Endothelial cell of hepatic sinusoid (primary cell): Measurements from ENCODE around the gene CYRIA.

Experiments used
- in situ Hi-C: cut with HindIII; loops from 2 replicates; pipeline ENCODE4 v1.10.0; 2017; ENCODE audit warnings: low sequenced_read_pairs

Gene CYRIA

DNA sequence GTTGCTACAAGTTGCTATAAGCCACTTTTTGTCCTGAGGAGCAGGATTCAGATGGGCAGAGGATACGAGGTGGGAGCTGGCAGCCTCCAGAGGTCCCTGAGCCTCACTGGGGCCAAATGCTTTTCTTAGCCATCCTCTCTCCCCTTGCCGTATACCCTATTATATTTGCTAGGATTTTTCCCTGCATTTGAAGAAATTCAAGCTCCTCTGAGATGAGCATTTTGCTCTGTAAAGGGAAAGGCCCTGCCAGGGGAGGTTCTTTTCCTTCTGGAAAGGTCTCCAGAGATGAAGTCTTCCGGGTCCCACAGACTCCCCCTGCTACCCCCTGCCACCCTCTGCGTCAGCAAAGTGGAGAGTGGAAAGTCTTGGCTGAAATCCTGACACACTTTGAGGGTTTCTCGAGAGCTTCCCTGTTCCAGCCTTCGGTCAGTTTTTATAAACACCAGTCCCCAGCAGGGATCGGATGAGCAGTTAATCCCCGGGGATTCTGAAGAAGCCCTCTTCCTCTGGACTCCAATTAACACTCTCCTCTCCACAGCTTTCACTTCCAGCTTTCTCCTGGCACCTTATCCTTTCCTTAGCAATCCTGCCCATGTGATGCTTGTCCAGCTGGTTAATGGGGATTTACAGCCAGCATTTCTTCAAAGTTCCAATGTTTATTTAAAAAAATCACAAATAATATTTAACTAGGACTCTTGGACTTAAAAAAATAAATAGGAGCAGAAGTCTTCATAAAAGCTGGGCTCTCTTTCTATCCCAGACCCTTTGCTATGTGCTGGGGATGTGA lies 13.1 kb downstream of the CYRIA start:
- in situ Hi-C loops, result no loop called here

DNA sequence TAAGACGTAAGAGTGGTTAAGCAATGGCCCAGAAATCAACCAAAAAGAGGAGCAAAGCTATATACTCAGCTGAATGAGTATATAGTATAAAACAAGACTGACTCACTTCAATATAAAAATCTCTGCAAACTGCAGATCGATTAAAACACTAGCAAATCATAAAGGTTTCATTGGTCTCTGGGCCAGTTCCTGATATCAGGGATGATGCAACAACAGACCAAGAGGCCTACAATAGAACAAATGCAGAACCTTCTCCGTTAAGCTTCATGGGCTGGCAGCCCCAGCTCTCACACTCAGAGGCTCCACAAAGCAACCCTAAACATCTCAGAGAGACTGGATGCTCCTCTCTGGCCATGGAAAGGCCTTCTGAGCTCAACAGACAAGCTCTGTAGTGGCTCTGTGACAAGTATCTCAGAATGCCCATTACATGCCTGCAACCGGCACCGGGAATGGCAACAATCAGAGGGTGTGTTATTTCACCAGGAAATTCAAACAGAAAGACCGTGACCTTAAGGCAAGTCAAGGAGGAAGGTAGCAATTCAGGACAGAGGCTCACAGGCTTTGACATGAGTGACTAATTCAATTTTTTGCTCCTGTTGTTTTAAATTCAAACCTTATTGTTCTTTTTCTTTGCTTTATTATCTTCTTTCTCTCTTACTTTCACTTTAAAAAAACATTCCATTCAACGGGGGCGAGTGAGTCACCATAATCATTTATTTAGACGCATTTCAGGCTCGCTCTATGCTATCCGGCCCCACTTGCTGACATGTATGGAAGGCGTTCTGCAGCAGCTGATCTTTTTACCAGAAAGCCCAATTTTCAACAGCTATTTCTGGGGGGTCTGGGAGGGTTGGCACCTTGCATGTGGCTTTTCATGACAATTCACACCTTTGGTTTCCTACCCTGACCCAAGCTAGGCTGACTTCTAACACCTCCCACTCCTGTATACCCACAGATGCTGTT lies 15.1 kb downstream of the CYRIA start:
- in situ Hi-C loops, result no loop called here

DNA sequence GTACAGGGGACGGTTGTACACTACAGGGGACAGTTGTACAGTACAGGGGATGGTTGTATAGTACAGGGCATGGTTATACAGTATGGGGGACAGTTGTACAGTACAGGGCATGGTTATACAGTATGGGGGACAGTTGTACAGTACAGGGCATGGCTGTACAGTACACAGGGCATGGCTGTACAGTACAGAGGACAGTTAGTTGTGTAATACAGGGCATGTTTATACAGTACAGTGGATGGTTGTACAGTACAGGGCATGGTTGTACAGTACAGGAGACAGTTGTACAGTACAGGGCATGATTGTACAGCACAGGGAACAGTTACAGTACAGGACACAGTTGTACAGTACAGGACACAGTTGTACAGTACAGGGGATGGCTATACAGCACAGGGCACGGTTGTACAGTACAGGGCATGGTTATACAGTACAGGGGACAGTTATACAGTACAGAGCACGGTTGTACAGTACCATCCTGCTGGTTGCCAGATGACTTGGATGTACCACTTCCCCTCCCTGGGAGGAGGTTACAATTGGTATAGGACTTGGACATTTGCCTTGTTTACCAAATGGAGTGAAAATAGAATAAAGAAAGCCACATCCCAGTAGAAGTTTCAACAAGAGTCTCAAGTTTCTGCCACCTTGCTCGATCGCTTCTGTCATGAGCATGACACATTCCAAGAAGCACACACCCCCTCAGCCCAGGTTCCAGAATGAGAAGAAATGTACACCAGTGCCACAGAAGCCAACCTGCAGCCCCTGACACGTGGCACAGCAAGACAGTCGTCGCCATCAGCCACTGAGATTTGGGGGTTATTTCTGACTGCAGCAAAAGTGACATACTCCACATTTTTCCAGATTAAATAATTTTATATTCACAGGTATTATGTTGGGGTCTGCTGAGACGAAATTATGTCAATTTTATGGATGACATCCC lies 16.0 kb downstream of the CYRIA start:
- in situ Hi-C loops, result no loop called here

DNA sequence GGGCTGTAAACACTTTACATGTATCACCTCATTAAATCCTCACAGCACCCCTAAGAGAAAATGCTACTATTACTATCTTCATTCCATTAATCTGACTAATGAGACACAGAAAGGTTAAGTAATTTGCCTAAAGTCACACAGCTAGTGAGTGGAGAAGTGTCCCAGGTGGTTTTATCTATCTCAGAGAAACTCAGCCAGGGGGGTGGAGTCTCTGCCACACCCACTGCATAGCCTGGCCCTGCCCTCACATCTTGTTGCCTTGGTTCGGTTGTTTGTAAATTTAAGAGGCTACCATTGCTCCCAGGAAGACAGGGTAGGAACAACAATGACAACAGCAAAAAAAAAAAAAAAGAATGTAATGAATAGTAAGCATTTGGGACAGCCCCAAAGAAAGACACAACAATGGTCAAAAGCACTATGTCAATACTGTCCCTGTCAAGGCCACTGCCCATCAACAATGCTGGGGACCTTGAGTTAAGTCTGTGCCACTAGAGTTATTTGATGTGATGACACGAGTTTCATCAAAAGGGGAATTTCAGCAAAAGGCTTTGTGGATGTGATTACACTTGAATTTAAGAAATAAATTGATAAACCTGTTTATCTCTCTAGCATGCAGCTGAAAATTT lies 17.5 kb downstream of the CYRIA start:
- in situ Hi-C loops, result no loop called here

DNA sequence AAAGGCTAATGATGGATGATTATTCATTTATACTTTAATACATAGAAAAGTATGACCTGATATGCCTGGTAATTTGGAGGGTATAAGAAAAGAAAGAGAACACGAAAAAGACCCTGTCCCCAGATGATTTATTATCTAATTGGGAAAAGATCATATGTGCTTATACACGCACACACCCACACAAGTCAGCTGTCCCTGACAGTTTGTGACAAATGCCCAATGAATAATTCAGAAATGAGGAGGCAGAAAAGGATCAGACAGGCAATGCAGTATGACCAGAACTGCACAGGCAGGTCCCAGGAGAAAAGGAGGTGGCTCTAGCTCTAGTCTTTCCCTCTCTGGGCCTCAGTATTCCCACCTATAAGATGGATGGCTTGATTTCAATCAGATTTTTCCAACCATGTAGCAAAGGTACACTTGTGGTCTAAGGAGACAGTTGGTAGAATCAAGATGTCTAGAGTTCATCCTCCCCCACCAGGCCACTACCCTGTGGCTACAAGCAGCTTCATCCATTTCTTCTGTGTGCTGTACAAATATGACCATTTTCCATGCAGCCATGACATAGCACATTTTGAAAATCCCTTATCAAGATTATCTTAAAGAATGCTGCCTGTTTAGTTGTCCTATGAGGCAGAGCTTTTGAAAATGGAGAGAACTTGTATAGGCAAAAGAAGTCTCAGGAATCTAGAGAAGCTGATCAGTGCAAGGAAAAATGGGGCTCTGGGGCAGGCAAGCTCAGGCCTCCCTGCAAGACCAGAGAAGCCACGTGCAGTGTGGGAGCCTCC lies 19.7 kb downstream of the CYRIA start:
- in situ Hi-C loops, result no loop called here

DNA sequence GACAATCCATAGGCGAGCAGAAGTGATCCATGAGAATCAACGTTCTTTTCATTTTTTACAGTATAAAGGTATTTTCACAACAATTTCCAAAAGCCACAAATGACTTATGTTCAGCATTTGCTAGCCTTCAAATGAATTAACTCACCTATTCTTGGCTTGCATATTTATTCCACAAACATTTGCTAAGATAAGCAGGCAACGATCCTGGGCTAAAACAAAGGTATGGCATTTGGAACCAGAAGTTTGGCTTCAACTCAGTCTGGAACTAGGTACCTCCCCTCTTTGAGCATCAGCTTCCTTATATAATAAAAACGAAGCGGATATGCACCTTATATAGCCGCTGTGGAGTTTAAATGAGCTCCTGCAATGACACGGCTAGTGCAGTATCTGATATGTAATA lies 20.5 kb downstream of the CYRIA start:
- in situ Hi-C loops, result no loop called here

DNA sequence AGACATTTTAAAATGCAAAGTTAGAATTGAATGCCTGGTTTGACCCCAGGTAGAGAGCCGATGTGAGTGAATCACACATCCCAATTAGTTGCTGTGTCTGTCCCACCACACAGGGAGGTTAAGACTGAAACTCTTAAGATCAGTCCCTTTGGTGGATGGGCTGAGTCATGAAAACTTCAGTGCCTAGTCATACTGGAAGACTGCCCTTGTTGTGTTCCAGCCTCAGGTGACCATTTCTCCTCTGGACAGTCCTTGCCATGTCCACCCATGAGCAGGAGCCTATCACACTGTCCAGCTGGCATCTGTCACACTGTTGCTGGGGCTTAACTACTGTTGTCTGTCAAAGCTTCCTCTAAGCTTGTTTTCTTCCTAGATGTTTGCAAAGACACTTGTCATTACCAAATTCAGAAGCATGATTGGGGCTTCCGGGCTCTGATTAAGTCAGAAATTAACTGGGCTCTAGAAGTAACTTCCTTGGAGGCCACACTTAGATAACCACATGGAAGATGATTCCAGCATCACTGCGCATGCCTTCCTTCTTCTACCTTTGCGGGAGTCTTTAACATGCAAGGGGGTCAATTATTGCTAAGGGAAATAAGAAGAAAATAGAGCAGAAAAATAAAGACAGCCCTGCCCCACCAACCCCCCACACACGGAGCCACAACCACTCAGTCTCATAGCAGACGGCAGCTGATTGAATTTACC lies 21.3 kb downstream of the CYRIA start:
- in situ Hi-C loops, result loop anchor here (5.0 kb wide), 1 partner anchor 98 kb away; no protein-coding TSS in a partner anchor

DNA sequence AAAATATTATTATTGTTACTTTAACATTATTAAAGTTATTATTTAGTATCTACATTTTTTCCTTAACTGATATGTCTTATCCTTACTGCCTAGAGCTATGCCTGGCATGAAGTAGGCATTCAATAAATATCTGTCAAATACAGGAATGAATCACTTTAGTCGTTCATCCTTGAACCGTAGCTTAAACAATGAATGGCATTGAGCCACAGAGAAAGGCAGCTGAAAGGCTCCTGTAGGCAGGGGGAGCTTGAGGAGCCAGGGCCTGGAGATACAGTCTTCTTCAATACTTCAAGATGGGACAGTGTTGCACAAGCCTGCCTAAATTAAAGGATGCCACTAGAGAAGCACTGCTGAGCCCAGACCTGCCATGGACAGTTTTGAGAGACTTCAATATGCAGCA lies 22.5 kb downstream of the CYRIA start:
- in situ Hi-C loops, result loop anchor here (5.0 kb wide), 1 partner anchor 99 kb away; no protein-coding TSS in a partner anchor

DNA sequence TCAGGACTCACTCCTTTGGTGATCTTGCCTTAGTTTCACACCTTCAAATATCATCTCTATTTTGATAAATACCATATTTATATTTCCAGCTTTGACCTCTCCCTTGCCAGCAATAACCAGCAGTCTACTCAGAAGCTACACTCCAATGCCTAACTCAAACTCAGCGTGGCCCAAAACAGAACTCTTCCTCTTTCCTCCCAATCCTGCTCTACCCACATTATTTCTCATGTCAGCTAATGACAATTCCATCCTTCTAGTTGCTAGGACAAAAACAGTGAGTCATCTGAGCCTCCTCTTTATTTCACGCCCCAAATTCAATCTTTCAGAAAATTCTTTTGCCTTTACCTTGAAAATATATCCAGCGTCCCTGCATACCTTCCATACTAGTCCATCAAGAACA lies 23.5 kb downstream of the CYRIA start:
- in situ Hi-C loops, result loop anchor here (5.0 kb wide), 1 partner anchor 100 kb away; no protein-coding TSS in a partner anchor

DNA sequence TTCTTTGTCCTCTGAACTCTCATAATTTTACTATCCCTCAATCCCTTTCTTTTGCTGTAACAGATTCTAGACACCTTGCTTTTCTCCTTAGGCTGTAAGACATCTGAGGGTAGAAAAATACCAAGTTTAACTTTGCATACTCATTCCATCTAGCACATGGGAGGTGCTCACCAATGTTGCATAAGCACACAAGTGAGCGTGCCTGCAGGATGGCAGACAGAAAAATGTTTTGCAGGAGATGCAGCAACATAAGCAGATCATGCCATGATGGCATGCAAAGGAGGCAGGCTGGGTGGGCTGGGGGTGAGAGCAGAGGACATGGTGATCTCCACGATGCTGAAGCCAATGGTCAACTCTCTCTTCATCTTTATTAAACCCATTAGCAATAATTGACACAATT lies 24.1 kb downstream of the CYRIA start:
- in situ Hi-C loops, result loop anchor here (5.0 kb wide), 1 partner anchor 101 kb away; no protein-coding TSS in a partner anchor

DNA sequence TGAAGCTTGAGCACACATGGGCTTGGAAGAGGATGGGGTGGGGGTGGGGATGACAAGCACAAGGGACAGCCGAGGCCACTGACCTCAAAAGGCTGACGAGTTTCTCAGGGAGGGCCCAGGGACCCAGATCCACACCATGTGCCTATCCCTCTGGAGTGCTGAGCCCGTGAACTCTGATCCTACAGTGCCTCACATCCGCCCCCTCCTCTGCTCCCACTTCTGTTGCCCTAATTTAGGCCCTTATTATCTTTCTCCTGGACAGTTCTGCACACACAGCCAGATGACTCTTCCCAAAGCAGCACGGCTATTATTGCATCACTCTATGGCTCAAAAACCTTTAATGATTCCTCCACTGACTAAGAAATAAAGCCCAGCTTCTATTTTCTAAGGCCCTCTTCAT lies 24.8 kb downstream of the CYRIA start:
- in situ Hi-C loops, result loop anchor here (5.0 kb wide), 1 partner anchor 101 kb away; no protein-coding TSS in a partner anchor

DNA sequence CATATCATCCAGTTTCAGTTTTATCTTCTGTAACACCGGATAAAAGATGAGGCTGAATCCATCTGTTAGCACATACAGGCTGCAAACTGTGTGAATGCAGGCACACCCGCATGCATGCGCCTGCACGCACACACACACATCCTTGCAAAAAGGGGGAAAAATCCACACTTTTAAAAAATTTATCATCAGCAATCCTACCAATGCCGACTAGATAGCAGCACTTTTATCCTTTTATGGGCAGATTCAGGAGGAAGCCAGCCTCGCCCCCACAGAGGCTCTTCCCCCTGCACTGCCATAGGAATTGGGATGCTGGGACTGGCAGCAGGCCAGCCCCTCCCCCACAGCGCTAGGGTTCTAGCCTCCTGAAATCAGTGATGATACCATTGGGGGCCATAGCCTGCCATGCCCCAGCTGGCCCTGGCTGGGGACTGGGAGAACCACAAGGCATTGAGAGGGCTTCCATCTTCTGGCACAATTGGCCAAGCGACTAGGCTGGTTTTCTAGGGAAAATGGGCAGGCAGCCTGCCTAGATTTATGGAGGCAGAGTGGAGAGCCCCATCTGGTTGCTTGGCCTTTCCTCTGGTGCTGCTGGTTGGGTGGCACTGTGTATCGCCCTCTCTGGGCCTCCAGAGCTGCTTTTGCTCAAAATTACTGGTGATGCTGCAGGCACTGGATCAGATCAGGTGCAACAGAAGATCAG lies 25.5 kb downstream of the CYRIA start:
- in situ Hi-C loops, result loop anchor here (5.0 kb wide), 1 partner anchor 102 kb away; no protein-coding TSS in a partner anchor

DNA sequence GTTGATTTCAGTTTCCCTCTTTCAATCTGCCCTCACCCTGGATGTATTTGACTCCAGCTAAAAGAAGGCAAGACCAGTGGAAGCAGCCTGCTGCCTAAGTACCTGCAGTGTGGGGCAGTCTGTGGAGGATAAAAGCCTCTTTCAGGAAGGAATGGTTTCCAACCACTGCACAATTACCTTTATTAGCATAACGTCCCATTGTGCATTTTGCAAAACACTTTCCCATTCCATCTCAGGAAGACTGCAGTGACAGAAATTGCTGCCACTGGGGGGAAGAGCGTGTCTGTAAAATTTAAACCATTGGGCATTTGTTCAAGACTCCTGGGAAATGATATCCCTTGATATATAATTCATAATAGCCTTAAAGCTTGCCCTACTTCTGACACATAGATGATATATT lies 26.2 kb downstream of the CYRIA start:
- in situ Hi-C loops, result no loop called here

DNA sequence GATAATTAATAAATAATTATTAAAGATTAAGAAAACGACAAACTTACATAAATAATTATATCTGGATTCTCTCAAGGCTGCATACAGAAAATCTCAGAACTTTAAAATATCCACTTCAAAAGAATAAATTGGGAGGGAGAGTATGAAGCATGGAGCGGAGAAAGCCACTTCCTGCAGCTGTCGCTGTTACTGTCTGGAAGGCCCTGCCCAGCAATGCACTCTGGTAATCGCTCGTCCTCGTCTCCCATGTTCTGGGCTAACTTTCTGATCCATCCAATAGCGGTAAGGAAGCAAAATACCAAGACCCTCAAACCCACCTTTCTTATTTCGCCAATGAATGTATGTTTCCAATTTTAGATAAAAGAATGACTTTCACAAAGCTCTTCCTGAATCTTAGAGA lies 26.7 kb downstream of the CYRIA start:
- in situ Hi-C loops, result no loop called here

DNA sequence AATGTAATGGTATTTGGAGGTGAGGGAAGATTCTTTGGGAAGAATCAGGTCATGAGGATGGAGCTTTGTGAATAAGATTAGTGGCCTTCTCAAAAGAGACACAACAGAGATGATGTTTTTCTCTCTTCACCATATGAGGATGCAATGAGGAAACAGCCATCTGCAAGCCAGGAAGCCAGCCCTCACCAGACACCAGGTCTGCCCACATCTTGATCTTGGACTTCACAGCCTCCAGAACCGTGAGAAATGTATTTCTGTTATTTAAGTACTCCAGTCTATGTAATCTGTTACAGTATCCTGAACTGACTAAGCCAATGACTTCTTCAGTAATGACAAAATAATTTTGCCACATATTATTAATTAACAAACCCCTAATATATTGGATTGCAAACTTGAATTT lies 28.3 kb downstream of the CYRIA start:
- in situ Hi-C loops, result no loop called here

DNA sequence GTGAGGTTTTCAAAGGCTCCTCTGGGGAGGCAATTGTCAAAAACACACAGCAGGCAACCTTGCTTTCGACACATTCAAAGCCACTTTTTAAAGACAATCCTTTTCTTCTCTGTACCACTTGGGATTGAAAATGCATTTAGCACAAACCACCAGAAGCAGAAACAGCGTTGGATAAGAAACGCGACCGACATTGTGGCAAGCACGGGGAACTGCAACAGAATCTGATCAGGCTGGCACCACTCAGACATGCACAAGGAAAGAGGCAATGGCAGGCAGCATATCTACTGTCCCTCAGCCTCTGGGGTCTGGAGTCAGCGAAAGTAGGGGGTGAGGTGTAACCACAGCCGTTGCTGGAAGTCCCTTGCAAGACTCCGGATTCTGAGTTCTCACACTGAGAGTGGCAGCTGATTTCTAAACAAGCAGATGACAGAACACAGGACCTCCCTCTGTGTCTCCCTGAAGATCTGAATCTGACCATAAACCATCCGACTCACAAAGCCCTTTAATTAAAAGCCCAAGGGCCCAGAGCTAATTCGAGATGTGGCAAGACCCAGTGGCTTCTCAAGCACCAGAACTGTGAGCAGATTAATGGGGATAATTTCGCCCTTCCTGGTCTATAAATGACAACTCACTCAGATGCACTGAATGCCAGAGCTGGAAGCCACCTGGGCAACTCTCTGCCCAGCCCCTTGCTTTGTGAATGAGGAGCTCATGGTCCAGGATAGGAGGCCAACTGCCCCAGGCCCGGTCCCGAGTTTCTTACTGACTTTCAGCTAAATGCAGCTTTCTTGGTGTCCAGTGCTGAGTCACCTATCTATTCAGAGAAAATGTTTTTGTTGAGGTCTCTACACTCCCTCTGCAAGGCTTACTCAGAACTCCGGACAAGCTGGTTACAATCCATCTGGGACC lies 29.6 kb downstream of the CYRIA start:
- in situ Hi-C loops, result no loop called here
